Neural crest cell (in vitro differentiated cells): Measurements from ENCODE around the gene ARHGEF12. TPM values are rescaled to one million over a fixed set of nuclear protein-coding genes. Genes with fewer than 3 reads are reported as not detected.
"Not testable (repeated sequence)": the region's sequence is repeated elsewhere in the genome, so short reads cannot be mapped to it uniquely, and the experiment has no call there.

Experiments used
- DNase-seq: peaks from one replicate; pipeline ENCODE4 v3.0.0; 2021; ENCODE audit warnings: low read depth, mixed read lengths, low spot score
- H3K27ac Mint-ChIP-seq: one replicate; pipeline ENCODE4 v1.8.0; 2021; ENCODE audit warnings: mild to moderate bottlenecking, mixed read lengths; ENCODE audit not compliant: unreplicated experiment
- H3K27me3 Mint-ChIP-seq: 2 replicates; pipeline ENCODE4 v1.8.0; 2021; ENCODE audit warnings: low read depth, mild to moderate bottlenecking, mixed read lengths
- H3K36me3 Mint-ChIP-seq: 2 replicates; pipeline ENCODE4 v1.8.0; 2021; ENCODE audit warnings: low read depth, mild to moderate bottlenecking, mixed read lengths
- H3K4me1 Mint-ChIP-seq: 2 replicates; pipeline ENCODE4 v1.8.0; 2021; ENCODE audit warnings: mixed read lengths
- H3K4me3 Mint-ChIP-seq: one replicate; pipeline ENCODE4 v1.8.0; 2021; ENCODE audit warnings: mild to moderate bottlenecking, mixed read lengths
- H3K9me3 Mint-ChIP-seq: 2 replicates; pipeline ENCODE4 v1.8.0; 2021; ENCODE audit warnings: mixed read lengths
- total RNA-seq: library from RNA; stranded (reverse); gene quantifications from 2 replicates; pipeline ENCODE4 v1.2.1, GENCODE V29; 2021
- TF ChIP-seq, protein P1 (sequence below): fragments of 200-600 bp; sonication (generic); conservative IDR thresholded peaks from 2 replicates; pipeline ENCODE4 v1.5.0; 2021; ENCODE audit warnings: antibody characterized with exemption, mild to moderate bottlenecking

Gene ARHGEF12
- total RNA-seq, 1 donor from 2014 or later: 66.2 TPM

GRCh38 chr11:120501976-120502755, 166.0 kb downstream of the ARHGEF12 start:
- Mint-ChIP-seq H3K27me3 (peaks cover 19% of the 10 kb centered on the region), H3K36me3 (no peaks in the 10 kb centered on the region), H3K9me3 (no peaks in the 10 kb centered on the region), H3K27ac (no peak overlapping the region), H3K4me3 (no peak overlapping the region), H3K4me1 (peaks cover 12% of the 10 kb centered on the region)
- TF ChIP-seq, protein P1, sequence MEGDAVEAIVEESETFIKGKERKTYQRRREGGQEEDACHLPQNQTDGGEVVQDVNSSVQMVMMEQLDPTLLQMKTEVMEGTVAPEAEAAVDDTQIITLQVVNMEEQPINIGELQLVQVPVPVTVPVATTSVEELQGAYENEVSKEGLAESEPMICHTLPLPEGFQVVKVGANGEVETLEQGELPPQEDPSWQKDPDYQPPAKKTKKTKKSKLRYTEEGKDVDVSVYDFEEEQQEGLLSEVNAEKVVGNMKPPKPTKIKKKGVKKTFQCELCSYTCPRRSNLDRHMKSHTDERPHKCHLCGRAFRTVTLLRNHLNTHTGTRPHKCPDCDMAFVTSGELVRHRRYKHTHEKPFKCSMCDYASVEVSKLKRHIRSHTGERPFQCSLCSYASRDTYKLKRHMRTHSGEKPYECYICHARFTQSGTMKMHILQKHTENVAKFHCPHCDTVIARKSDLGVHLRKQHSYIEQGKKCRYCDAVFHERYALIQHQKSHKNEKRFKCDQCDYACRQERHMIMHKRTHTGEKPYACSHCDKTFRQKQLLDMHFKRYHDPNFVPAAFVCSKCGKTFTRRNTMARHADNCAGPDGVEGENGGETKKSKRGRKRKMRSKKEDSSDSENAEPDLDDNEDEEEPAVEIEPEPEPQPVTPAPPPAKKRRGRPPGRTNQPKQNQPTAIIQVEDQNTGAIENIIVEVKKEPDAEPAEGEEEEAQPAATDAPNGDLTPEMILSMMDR: no peak
- DNase-seq: no peak

DNA sequence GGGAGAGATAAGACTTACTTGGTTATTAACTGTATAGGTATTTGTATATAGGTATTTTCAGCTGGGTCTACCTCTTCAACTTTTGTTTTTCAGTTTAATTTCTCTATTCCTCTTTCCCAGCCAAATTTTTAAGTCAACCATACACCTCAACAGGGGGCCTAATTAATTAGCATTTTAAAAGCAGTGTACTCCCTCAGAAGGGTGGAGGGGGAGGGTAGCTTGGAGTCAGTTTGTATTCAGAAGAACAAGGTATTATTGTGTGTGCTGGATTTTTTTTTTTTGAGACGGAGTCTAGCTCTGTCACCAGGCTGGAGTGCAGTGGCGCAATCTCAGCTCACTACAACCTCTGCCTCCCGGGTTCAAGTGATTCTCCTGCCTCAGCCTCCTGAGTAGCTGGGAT, 167.3 kb downstream of the ARHGEF12 start:
- not testable (repeated sequence) for H3K4me3 Mint-ChIP-seq, H3K27ac Mint-ChIP-seq, H3K9me3 Mint-ChIP-seq, DNase-seq, H3K36me3 Mint-ChIP-seq
- Mint-ChIP-seq H3K4me1 (peaks cover 12% of the 10 kb centered on the region), H3K27me3 (peaks cover 27% of the 10 kb centered on the region)

- TF ChIP-seq, protein P1: no peak
- H3K27ac Mint-ChIP-seq: no peak overlapping the region
- DNase-seq: no peak
- H3K4me3 Mint-ChIP-seq: no peak overlapping the region
- H3K27me3 Mint-ChIP-seq: peaks cover 49% of the 10 kb centered on the region
- H3K4me1 Mint-ChIP-seq: peaks cover 14% of the 10 kb centered on the region
- H3K36me3 Mint-ChIP-seq: no peaks in the 10 kb centered on the region
- H3K9me3 Mint-ChIP-seq: no peaks in the 10 kb centered on the region
These were observed 169.7 kb downstream of the ARHGEF12 start for GRCh38 chr11:120505801-120506425.

GRCh38 chr11:120509346-120510053, 173.3 kb downstream of the ARHGEF12 start:
- Mint-ChIP-seq H3K36me3 (no peaks in the 10 kb centered on the region), H3K27ac (no peak overlapping the region), H3K9me3 (no peaks in the 10 kb centered on the region), H3K27me3 (peaks cover 74% of the 10 kb centered on the region), H3K4me3 (peak overlapping the region; percentile 76), H3K4me1 (peaks cover 3% of the 10 kb centered on the region)
- no peak for DNase-seq
- TF ChIP-seq, protein P1: no peak

- Mint-ChIP-seq H3K27me3 (peaks cover 74% of the 10 kb centered on the region), H3K27ac (no peak overlapping the region), H3K36me3 (no peaks in the 10 kb centered on the region), H3K4me3 (peak overlapping the region; percentile 54), H3K9me3 (no peaks in the 10 kb centered on the region), H3K4me1 (peaks cover 3% of the 10 kb centered on the region)
- TF ChIP-seq, protein P1: no peak
- DNase-seq: no peak
These were observed 174.3 kb downstream of the ARHGEF12 start for GRCh38 chr11:120510406-120511115.
